Kidney (tissue), 14 donors: ENCODE measurements around the gene PPP1R2B. TPM values are rescaled to one million over a fixed set of nuclear protein-coding genes. Genes with fewer than 3 reads are reported as not detected.
A peak's percentile ranks its signal among the peaks of the same experiment; 100 is the strongest.

ENCODE experiments used
- DNase-seq, 5 donors: peaks; one replicate each; pipeline ENCODE4 v3.0.0-alpha.2; 2013 to 2020
- FAIRE-seq: peaks from 2 replicates; lab custom pipeline; 2012; peaks lifted over from hg19 to GRCh38; lab: Jason Lieb, UNC
- H3K27ac ChIP-seq, 2 donors: one replicate each; pipeline ENCODE4 v1.7.0; 2013; ENCODE audit warnings: low read depth in 2 of 2, low read length in 2 of 2, inconsistent platforms in 1 of 2
- H3K27me3 ChIP-seq: one replicate; pipeline ENCODE4 v1.7.1; 2013; ENCODE audit warnings: low read length, inconsistent platforms; ENCODE audit not compliant: control insufficient read depth, insufficient read depth
- H3K36me3 ChIP-seq, 3 donors: one replicate each; pipeline versions ENCODE4 v1.7.0 to v1.7.1; 2013; ENCODE audit warnings: low read length in 3 of 3, control low read depth in 1 of 3, inconsistent platforms in 1 of 3; ENCODE audit not compliant: insufficient read depth in 3 of 3, control insufficient read depth in 2 of 3
- H3K4me1 ChIP-seq, 3 donors: one replicate each; pipeline versions ENCODE4 v1.7.0 to v1.7.1; 2013; ENCODE audit warnings: low read length in 3 of 3, inconsistent platforms in 1 of 3, low read depth in 1 of 3; ENCODE audit not compliant: control insufficient read depth in 2 of 3, insufficient read depth in 2 of 3
- H3K4me3 ChIP-seq, 3 donors: one replicate each; pipeline versions ENCODE4 v1.7.0 to v1.8.1; 2013; ENCODE audit warnings: low read length in 3 of 3, control low read depth in 1 of 3, inconsistent platforms in 1 of 3
- H3K9ac ChIP-seq, 3 donors: one replicate each; pipeline versions ENCODE4 v1.7.0 to v1.7.1; 2013; ENCODE audit warnings: low read length in 3 of 3, control low read depth in 1 of 3, inconsistent platforms in 1 of 3
- H3K9me3 ChIP-seq, 3 donors: one replicate each; pipeline versions ENCODE4 v1.7.0 to v1.7.1; 2013; ENCODE audit warnings: low read length in 3 of 3, control low read depth in 1 of 3, inconsistent platforms in 1 of 3; ENCODE audit not compliant: control insufficient read depth in 2 of 3, insufficient read depth in 1 of 3
- intact Hi-C: fragments of 100-400 bp; cut with DNase I; formaldehyde crosslinking; loops from one replicate; pipeline ENCODE4 v1.11.1; 2022
- polyA plus RNA-seq: library from polyadenylated mRNA; stranded (reverse); fragments of 350-450 nt; fragmentation: Illumina TruSeq; extraction: RNeasy Lipid Tissue Mini Kit (QIAGEN cat#74804); gene quantifications from one replicate; pipeline ENCODE4 v1.2.3, GENCODE V29; 2014; ENCODE audit warnings: low read depth, low replicate concordance; ENCODE audit not compliant: insufficient read depth
- total RNA-seq: library from RNA; stranded (reverse); fragmentation: NEBNext Ultra II Directional; extraction: Animal tissue kit (Norgen Biotek cat#: 25700); gene quantifications from one replicate; pipeline ENCODE4 v1.2.1, GENCODE V29; 2021
- TF ChIP-seq, protein P1 (sequence below): IDR thresholded peaks from 3 replicates; pipeline ENCODE4 v1.5.1; 2012; ENCODE audit warnings: mild to moderate bottlenecking, moderate library complexity, borderline replicate concordance; ENCODE audit not compliant: insufficient read depth; ENCODE audit errors: extremely low read depth
- donor health status: control.
- donor health status: control.
- donor health status: control.
- donor health status: control.
- donor health status: control.
- donor health status: DM: yes; HTN: yes; CAD: no.
- donor health status: Normal renal cell carcinoma (clear cell type).

PPP1R2B gene
- total and polyA plus RNA-seq, 2 donors from 2014 or later, result not detected

DNA sequence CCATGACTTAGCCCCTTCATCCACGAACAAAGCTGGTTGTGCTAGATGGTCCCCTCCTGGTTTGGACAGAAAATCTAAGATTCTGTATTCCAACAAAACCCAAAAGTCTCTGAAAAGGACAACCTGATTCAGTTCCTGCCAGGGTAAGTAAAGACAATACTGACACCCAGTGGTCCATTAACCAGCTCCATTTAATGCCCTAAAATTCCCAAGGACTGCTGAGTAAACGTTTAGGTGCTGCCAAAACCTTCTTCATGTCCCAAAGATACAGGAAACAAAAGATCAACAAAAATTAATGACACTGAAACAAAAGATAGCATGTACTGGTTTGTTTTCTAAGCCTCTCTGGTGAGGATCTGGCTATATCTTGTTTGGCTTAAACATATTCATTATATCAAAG is 25.3 kb upstream of the PPP1R2B start:
- FAIRE-seq, result no peak
- Histone ChIP-seq H3K9ac (no peak overlapping the region), H3K4me3 (no peak overlapping the region), H3K27me3 (no peaks in the 10 kb centered on the region), H3K36me3 (no peaks in the 10 kb centered on the region), H3K27ac (no peak overlapping the region), H3K9me3 (no peaks in the 10 kb centered on the region), H3K4me1 (no peaks in the 10 kb centered on the region)
- TF ChIP-seq, protein P1, sequence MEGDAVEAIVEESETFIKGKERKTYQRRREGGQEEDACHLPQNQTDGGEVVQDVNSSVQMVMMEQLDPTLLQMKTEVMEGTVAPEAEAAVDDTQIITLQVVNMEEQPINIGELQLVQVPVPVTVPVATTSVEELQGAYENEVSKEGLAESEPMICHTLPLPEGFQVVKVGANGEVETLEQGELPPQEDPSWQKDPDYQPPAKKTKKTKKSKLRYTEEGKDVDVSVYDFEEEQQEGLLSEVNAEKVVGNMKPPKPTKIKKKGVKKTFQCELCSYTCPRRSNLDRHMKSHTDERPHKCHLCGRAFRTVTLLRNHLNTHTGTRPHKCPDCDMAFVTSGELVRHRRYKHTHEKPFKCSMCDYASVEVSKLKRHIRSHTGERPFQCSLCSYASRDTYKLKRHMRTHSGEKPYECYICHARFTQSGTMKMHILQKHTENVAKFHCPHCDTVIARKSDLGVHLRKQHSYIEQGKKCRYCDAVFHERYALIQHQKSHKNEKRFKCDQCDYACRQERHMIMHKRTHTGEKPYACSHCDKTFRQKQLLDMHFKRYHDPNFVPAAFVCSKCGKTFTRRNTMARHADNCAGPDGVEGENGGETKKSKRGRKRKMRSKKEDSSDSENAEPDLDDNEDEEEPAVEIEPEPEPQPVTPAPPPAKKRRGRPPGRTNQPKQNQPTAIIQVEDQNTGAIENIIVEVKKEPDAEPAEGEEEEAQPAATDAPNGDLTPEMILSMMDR, result no peak
- DNase-seq, result peak in 3 of 5 donors; percentile 13 to 65 (median 57)
- intact Hi-C loops, result no loop called here

DNA sequence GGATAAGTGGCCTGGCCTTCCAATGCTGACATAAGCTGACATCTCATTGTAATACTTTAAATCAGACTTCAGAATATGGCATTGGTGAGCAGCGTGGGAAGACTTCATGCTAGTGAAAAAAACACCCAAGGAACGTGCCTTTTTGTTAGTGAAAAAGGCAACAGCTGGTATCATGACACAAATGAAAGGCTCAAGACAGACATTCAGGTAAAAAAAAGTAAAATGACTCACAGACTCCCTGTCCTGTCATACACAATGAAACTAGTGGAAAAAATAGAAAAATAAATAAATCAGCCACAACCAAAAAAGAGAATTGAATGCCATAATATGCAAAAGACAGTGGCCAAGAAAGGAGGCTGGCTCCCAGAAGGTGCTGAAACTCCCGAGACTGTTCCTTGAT is 24.4 kb upstream of the PPP1R2B start:
- H3K36me3 ChIP-seq, result no peaks in the 10 kb centered on the region
- intact Hi-C loops, result no loop called here
- TF ChIP-seq, protein P1, result no peak
- no peaks in the 10 kb centered on the region for H3K4me1 ChIP-seq
- H3K9me3 ChIP-seq, result no peaks in the 10 kb centered on the region
- DNase-seq, result no peak
- no peak overlapping the region for H3K4me3 ChIP-seq
- no peak for FAIRE-seq
- no peaks in the 10 kb centered on the region for H3K27me3 ChIP-seq
- H3K9ac ChIP-seq, result no peak overlapping the region
- H3K27ac ChIP-seq, result no peak overlapping the region

DNA sequence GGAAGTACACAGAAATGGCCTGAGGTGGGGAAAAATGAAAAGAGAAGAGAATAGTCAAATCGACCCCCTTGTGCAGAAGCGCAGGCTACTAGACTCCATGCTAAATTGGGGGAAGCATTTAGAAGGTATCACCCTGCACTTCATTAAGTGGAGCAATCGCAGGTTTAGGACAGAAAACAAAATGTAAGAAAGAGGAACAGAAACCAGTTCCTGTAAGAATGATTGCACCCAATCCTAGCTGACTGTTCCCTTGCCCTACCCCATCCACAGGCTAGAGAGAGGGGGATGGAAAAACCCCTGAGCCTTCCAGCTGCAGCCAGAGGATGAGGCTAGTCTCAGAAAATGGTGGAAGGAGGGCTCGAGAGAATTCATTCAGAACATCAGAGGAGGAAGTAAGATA is 23.9 kb upstream of the PPP1R2B start:
- Histone ChIP-seq H3K36me3 (no peaks in the 10 kb centered on the region), H3K27me3 (no peaks in the 10 kb centered on the region), H3K4me3 (no peak overlapping the region), H3K9me3 (no peaks in the 10 kb centered on the region), H3K9ac (no peak overlapping the region), H3K4me1 (no peaks in the 10 kb centered on the region), H3K27ac (no peak overlapping the region)
- no peak for DNase-seq
- intact Hi-C loops, result no loop called here
- TF ChIP-seq, protein P1, result no peak
- no peak for FAIRE-seq

DNA sequence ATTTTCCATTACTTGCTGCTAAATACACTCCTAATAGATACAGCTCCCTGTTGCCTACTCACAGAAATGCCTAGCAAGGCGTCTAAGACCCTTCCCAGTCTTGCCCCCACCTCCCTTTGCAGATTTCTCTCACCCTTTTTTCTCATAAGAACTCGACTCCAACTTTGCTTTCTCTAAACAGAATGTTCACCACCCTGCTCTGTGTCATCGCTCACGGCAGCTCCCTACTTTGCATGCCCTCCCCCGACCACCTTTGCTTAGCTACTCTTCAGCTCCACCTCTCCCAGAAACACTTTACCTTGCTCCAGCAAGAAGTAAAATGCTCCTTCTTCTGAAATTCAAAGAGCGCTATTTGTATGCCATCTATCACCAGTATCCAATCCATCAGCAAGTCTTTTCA is 15.2 kb upstream of the PPP1R2B start:
- Histone ChIP-seq H3K9me3 (no peaks in the 10 kb centered on the region), H3K36me3 (no peaks in the 10 kb centered on the region), H3K27me3 (no peaks in the 10 kb centered on the region), H3K4me3 (no peak overlapping the region), H3K4me1 (no peaks in the 10 kb centered on the region), H3K27ac (no peak overlapping the region), H3K9ac (no peak overlapping the region)
- TF ChIP-seq, protein P1, result no peak
- intact Hi-C loops, result no loop called here
- no peak for FAIRE-seq
- DNase-seq, result no peak
